C4-2B (cell line): ENCODE data around the gene SLC8A1.

ENCODE experiments used
- H3K27ac ChIP-seq: fragments of 450-650 bp; 2 replicates; pipeline ENCODE4 v1.5.1; 2017
- ZFX ChIP-seq: fragments of 450-650 bp; IDR thresholded peaks from 2 replicates; pipeline ENCODE4 v1.6.1; 2017
- TF ChIP-seq, protein P1 (sequence below): fragments of 450-650 bp; conservative IDR thresholded peaks from 2 replicates; pipeline ENCODE4 v1.5.1; 2017; ENCODE audit warnings: mild to moderate bottlenecking

The SLC8A1 gene

DNA sequence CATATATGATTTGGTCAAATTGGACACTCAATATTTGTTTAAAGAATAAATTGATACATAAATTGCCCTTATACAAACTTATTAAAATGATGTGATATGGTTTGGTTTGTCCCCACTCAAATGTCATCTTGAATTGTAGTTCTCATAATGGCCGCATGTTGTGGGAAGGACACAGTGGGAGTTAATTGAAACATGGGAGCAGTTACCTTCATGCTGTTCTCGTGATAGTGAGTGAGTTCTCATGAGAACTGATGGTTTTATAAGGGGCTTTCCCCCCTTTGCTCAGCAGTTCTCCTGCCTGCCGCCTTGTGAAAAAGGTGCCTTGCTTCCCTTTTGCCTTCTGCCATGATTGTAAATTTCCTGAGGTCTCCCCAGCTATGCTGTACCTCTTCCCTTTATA, 34.0 kb upstream of the SLC8A1 start:
- TF ChIP-seq, protein P1, sequence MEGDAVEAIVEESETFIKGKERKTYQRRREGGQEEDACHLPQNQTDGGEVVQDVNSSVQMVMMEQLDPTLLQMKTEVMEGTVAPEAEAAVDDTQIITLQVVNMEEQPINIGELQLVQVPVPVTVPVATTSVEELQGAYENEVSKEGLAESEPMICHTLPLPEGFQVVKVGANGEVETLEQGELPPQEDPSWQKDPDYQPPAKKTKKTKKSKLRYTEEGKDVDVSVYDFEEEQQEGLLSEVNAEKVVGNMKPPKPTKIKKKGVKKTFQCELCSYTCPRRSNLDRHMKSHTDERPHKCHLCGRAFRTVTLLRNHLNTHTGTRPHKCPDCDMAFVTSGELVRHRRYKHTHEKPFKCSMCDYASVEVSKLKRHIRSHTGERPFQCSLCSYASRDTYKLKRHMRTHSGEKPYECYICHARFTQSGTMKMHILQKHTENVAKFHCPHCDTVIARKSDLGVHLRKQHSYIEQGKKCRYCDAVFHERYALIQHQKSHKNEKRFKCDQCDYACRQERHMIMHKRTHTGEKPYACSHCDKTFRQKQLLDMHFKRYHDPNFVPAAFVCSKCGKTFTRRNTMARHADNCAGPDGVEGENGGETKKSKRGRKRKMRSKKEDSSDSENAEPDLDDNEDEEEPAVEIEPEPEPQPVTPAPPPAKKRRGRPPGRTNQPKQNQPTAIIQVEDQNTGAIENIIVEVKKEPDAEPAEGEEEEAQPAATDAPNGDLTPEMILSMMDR: no peak; the same call in 1 of the 2 replicates
- TF ChIP-seq ZFX: no peak
- H3K27ac ChIP-seq: no peak overlapping the region

GRCh38 chr2:40485318-40485717, 33.4 kb upstream of the SLC8A1 start:
- TF ChIP-seq ZFX: no peak
- TF ChIP-seq, protein P1: no peak
- no peak overlapping the region for H3K27ac ChIP-seq

DNA sequence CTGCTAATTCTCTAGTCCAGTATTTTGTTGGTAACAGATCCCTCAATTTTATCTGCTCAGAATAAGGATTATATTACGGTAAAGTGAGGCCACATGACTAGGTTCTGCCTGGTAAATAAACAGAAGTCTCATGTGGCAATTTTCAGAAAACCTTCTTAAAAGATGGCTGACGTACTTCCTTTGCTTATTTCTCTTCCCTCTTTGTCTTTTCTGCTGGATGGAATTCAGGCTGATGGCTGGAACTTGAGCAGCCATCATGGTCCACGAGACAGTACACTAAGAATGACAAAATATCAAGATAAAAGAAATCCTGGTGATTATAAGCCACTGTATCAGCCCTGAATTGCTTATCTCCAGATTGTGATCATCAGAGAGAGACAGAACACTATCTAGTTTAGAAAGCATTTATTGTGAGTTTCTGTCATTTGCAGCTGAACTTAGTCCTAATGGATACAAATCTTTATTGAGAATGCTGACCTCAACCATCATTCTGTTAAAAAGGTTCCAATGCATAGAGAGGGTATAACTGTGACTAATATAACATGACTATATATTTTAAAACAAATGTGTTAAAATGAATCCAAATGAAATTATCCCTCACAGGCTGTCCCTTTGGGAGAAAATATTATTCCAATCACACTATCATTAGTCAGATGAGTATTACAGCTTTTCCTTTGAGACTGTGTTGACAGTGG, 31.8 kb upstream of the SLC8A1 start:
- no peak overlapping the region for H3K27ac ChIP-seq
- TF ChIP-seq, protein P1: no peak
- TF ChIP-seq ZFX: no peak

DNA sequence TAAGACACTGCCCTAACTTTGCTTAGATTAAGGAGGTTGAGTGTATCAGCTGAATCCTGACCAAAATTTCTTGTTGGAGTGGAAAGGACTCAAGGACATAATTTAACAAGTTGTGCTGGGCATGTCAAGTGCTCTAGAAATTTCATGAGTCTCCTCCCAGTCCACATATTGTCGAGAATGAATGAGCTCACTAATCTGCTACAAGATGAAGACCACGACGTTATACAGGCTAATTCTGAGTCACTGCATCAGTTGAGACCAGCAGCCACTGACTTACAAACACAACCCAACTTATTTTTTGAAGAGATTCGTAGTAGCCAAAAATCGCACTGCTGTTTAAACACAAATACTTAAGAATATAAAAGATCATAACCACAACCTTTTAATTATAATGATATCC, 28.7 kb upstream of the SLC8A1 start:
- TF ChIP-seq ZFX: no peak
- TF ChIP-seq, protein P1: no peak
- no peak overlapping the region for H3K27ac ChIP-seq

- TF ChIP-seq ZFX: no peak
- TF ChIP-seq, protein P1: no peak
- H3K27ac ChIP-seq: no peak overlapping the region
These were observed 28.2 kb upstream of the SLC8A1 start for GRCh38 chr2:40480073-40480472.

GRCh38 chr2:40477361-40477760, 25.5 kb upstream of the SLC8A1 start:
- TF ChIP-seq, protein P1: no peak
- no peak for TF ChIP-seq ZFX
- H3K27ac ChIP-seq: no peak overlapping the region

DNA sequence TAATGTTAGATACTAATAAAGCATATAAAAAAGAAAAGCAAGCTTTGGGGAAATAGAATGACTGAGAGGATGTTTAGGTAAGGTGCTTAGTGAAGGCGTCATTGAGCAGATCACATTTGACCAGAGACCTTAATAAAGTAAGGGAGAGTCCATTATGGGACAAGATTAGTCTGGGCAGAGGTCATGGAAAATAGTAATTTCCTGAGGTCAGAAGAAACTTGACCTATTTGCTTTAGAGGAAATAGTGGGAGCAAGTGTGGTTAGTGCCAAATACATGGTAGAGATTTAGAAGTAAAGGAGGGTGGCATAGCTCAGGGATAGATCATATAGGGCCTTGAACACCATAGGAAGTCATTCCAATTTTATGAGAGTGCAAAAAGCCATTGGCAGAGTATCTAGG, 24.5 kb upstream of the SLC8A1 start:
- no peak overlapping the region for H3K27ac ChIP-seq
- TF ChIP-seq, protein P1: no peak
- no peak for TF ChIP-seq ZFX
